Endothelial cell (in vitro differentiated cells): ENCODE measurements around the gene RUFY4. TPM values are rescaled to one million over a fixed set of nuclear protein-coding genes. Genes with fewer than 3 reads are reported as not detected.

ENCODE experiments used
- DNase-seq: peaks from one replicate; pipeline ENCODE4 v3.0.0; 2021; ENCODE audit warnings: low spot score
- H3K27ac Mint-ChIP-seq: one replicate; pipeline ENCODE4 v1.8.0; 2021; ENCODE audit warnings: mixed read lengths, inconsistent platforms; ENCODE audit not compliant: unreplicated experiment
- H3K27me3 Mint-ChIP-seq: one replicate; pipeline ENCODE4 v1.8.0; 2021; ENCODE audit warnings: mild to moderate bottlenecking, moderate library complexity, mixed read lengths, inconsistent platforms; ENCODE audit not compliant: unreplicated experiment
- H3K36me3 Mint-ChIP-seq: one replicate; pipeline ENCODE4 v1.8.0; 2021; ENCODE audit warnings: mild to moderate bottlenecking, low read depth, mixed read lengths, inconsistent platforms; ENCODE audit not compliant: unreplicated experiment
- H3K4me1 Mint-ChIP-seq: one replicate; pipeline ENCODE4 v1.8.0; 2021; ENCODE audit warnings: mild to moderate bottlenecking, mixed read lengths, inconsistent platforms; ENCODE audit not compliant: unreplicated experiment
- H3K4me3 Mint-ChIP-seq: one replicate; pipeline ENCODE4 v1.8.0; 2021; ENCODE audit warnings: mild to moderate bottlenecking, mixed read lengths, inconsistent platforms; ENCODE audit not compliant: unreplicated experiment
- H3K9me3 Mint-ChIP-seq: one replicate; pipeline ENCODE4 v1.8.0; 2021; ENCODE audit warnings: mixed read lengths, inconsistent platforms; ENCODE audit not compliant: unreplicated experiment
- total RNA-seq: library from RNA; stranded (reverse); fragmentation: NEBNext Ultra II Directional; extraction: Animal tissue kit (Norgen Biotek cat#: 25700); gene quantifications from one replicate; pipeline ENCODE4 v1.2.1, GENCODE V29; 2021; ENCODE audit not compliant: unreplicated experiment
- TF ChIP-seq, protein P1 (sequence below): fragments of 200-600 bp; sonication (generic); IDR thresholded peaks from one replicate; pipeline ENCODE4 v1.5.0; 2021; ENCODE audit warnings: antibody characterized with exemption; ENCODE audit not compliant: unreplicated experiment

RUFY4 gene
- total RNA-seq, 1 donor from 2014 or later, result not detected

DNA sequence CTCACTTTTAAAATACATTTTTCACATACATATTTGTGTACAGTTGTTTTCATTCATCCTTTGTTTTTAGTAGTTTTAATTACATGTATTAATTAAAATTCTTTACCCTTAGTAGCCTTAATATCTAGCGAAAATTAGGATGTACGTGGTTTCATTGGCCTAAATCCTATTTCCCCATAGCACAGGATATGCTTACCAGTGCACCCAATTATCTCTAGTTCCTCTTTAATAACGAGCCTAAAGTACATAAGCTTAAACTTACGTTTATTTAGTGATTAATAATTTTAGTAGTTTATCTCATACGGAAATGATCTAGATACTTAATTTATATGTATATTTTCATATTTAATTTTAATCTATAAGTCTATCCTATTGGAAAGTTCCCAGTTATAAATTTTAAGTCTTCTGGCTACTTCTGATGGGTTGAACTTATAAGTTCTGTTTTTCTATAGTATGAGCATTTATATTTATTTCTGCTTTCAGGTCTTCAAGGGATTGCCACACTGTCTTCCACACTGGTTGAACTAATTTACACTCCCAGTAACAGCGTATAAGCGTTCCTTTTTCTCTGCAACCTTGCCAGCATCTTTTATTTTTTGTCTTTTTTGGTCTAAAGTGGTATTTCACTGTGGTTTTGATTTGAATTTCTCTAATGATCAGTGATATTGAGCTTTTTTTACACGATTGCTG is 21.4 kb upstream of the RUFY4 start:
- H3K9me3 Mint-ChIP-seq, result no peaks in the 10 kb centered on the region
- no peak for DNase-seq
- H3K36me3 Mint-ChIP-seq, result peaks cover 2% of the 10 kb centered on the region
- H3K27me3 Mint-ChIP-seq, result peaks cover 4% of the 10 kb centered on the region
- H3K27ac Mint-ChIP-seq, result no peak overlapping the region
- H3K4me1 Mint-ChIP-seq, result no peaks in the 10 kb centered on the region
- H3K4me3 Mint-ChIP-seq, result no peak overlapping the region
- TF ChIP-seq, protein P1, sequence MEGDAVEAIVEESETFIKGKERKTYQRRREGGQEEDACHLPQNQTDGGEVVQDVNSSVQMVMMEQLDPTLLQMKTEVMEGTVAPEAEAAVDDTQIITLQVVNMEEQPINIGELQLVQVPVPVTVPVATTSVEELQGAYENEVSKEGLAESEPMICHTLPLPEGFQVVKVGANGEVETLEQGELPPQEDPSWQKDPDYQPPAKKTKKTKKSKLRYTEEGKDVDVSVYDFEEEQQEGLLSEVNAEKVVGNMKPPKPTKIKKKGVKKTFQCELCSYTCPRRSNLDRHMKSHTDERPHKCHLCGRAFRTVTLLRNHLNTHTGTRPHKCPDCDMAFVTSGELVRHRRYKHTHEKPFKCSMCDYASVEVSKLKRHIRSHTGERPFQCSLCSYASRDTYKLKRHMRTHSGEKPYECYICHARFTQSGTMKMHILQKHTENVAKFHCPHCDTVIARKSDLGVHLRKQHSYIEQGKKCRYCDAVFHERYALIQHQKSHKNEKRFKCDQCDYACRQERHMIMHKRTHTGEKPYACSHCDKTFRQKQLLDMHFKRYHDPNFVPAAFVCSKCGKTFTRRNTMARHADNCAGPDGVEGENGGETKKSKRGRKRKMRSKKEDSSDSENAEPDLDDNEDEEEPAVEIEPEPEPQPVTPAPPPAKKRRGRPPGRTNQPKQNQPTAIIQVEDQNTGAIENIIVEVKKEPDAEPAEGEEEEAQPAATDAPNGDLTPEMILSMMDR, result no peak

DNA sequence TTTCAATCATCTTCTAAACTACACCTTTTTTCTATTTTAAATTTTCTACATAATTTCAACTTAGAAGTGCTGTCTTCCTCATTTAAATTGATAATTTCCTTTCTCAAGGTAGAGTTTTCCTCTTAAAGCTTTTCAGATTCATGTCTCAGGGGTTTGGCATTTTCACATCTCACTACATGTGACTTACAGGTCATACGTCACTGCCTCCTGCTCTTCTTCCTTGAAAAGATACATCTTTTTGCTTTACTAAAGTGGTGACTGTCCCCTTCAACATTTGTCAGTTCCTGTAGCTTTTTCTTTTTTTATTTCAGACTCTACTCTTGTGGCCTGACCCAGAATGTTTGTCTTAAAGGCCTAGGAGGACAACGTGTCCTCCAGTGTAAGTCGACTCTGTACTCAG is 17.1 kb upstream of the RUFY4 start:
- TF ChIP-seq, protein P1, result no peak
- Mint-ChIP-seq H3K27me3 (peaks cover 2% of the 10 kb centered on the region), H3K9me3 (no peaks in the 10 kb centered on the region), H3K36me3 (no peaks in the 10 kb centered on the region), H3K4me3 (no peak overlapping the region), H3K27ac (no peak overlapping the region), H3K4me1 (no peaks in the 10 kb centered on the region)
- DNase-seq, result no peak

GRCh38 chr2:218059289-218059688 is 9.8 kb upstream of the RUFY4 start:
- H3K4me1 Mint-ChIP-seq, result peaks cover 5% of the 10 kb centered on the region
- peaks cover 6% of the 10 kb centered on the region for H3K27me3 Mint-ChIP-seq
- H3K9me3 Mint-ChIP-seq, result no peaks in the 10 kb centered on the region
- no peak overlapping the region for H3K4me3 Mint-ChIP-seq
- H3K27ac Mint-ChIP-seq, result no peak overlapping the region
- DNase-seq, result no peak
- H3K36me3 Mint-ChIP-seq, result no peaks in the 10 kb centered on the region
- TF ChIP-seq, protein P1, result no peak

- Mint-ChIP-seq H3K9me3 (no peaks in the 10 kb centered on the region), H3K36me3 (no peaks in the 10 kb centered on the region), H3K4me1 (peaks cover 5% of the 10 kb centered on the region), H3K27ac (no peak overlapping the region), H3K27me3 (peaks cover 6% of the 10 kb centered on the region), H3K4me3 (no peak overlapping the region)
- TF ChIP-seq, protein P1, result no peak
- DNase-seq, result no peak
These were observed 8.9 kb upstream of the RUFY4 start for GRCh38 chr2:218060118-218060517.

- DNase-seq, result no peak
- Mint-ChIP-seq H3K27ac (no peak overlapping the region), H3K9me3 (no peaks in the 10 kb centered on the region), H3K4me3 (no peak overlapping the region), H3K36me3 (no peaks in the 10 kb centered on the region), H3K27me3 (peaks cover 6% of the 10 kb centered on the region), H3K4me1 (peaks cover 5% of the 10 kb centered on the region)
- TF ChIP-seq, protein P1, result no peak
These were observed 7.9 kb upstream of the RUFY4 start for GRCh38 chr2:218060950-218061660.
